Lower leg skin (tissue), 4 donors: ENCODE results near the gene ZBTB16. TPM values are rescaled to one million over a fixed set of nuclear protein-coding genes. Genes with fewer than 3 reads are reported as not detected.

Source experiments
- DNase-seq, 2 donors: peaks; one replicate each; pipeline ENCODE4 v3.0.0-alpha.2; 2019; ENCODE audit warnings: low spot score in 2 of 2
- H3K4me3 ChIP-seq: fragments of 200-600 bp; sonication (generic); 2 replicates; pipeline ENCODE4 v1.5.1; 2017; ENCODE audit warnings: mild to moderate bottlenecking, low read depth; ENCODE audit not compliant: poor library complexity, severe bottlenecking
- CTCF ChIP-seq, 3 donors: fragments of 450-650 bp; IDR thresholded peaks; one replicate each; pipeline ENCODE4 v1.5.1; 2016; ENCODE audit warnings: antibody characterized with exemption in 3 of 3, mild to moderate bottlenecking in 3 of 3, moderate library complexity in 2 of 3
- POLR2A ChIP-seq, 2 donors: fragments of 450-650 bp; IDR thresholded peaks; one replicate each; pipeline ENCODE4 v1.6.1; 2016 to 2017; ENCODE audit warnings: antibody characterized with exemption in 2 of 2, mild to moderate bottlenecking in 1 of 2, moderate library complexity in 1 of 2
- whole genome bisulfite sequencing, 2 donors: methylation state at CpG; one replicate each; pipeline ENCODE4 v1.1.5; 2018; 5-methylcytosine and 5-hydroxymethylcytosine counted together
- intact Hi-C: fragments of 100-400 bp; cut with DNase I; formaldehyde crosslinking; loops from one replicate; pipeline ENCODE4 v1.15.0; 2023; ENCODE audit warnings: low total_unique reads
- total RNA-seq, 4 donors: library from RNA; depleted of rRNA; stranded (reverse); fragments of >200 nt; gene quantifications; one replicate each; pipeline ENCODE4 v1.1.0, GENCODE V29; 2016

The ZBTB16 gene
- total RNA-seq, 4 donors from 2014 or later = 167 to 369 (median 233) TPM

- no peak overlapping the region for H3K4me3 ChIP-seq
- intact Hi-C loops = no loop called here
- WGBS, 2 donors = 54 to 59% methylated on average over 6 of the region's 6 CpGs
- TF ChIP-seq CTCF (IDR thresholded peaks at IDR 0.05) (no peak), POLR2A (IDR thresholded peaks at IDR 0.05) (no peak)
- DNase-seq = no peak
Observed at GRCh38 chr11:114130115-114130576, 70.6 kb downstream of the ZBTB16 start.

- H3K4me3 ChIP-seq = no peak overlapping the region
- no peak for TF ChIP-seq CTCF (IDR thresholded peaks at IDR 0.05)
- no peak for TF ChIP-seq POLR2A (IDR thresholded peaks at IDR 0.05)
- no peak for DNase-seq
- 80 to 81% methylated on average over 7 of the region's 7 CpGs for WGBS, 2 donors
- intact Hi-C loops = no loop called here
Observed at GRCh38 chr11:114130629-114131277, 71.2 kb downstream of the ZBTB16 start.

- no peak overlapping the region for H3K4me3 ChIP-seq
- intact Hi-C loops = no loop called here
- WGBS, 2 donors = 53 to 66% methylated on average over 8 of the region's 8 CpGs
- DNase-seq = no peak
- TF ChIP-seq POLR2A (IDR thresholded peaks at IDR 0.05) = no peak
- TF ChIP-seq CTCF (IDR thresholded peaks at IDR 0.05) = no peak
Observed at GRCh38 chr11:114131461-114131864, 72.0 kb downstream of the ZBTB16 start.

- intact Hi-C loops = no loop called here
- 66 to 73% methylated on average over 9 of the region's 9 CpGs for WGBS, 2 donors
- no peak overlapping the region for H3K4me3 ChIP-seq
- no peak for DNase-seq
- TF ChIP-seq POLR2A (IDR thresholded peaks at IDR 0.05) (no peak), CTCF (IDR thresholded peaks at IDR 0.05) (no peak)
Observed at GRCh38 chr11:114132417-114132816, 72.9 kb downstream of the ZBTB16 start.

- H3K4me3 ChIP-seq = no peak overlapping the region
- WGBS, 2 donors = 67 to 71% methylated on average over 6 of the region's 6 CpGs
- peak in 1 of 2 donors; percentile 87 for DNase-seq
- no peak for TF ChIP-seq POLR2A (IDR thresholded peaks at IDR 0.05)
- no peak for TF ChIP-seq CTCF (IDR thresholded peaks at IDR 0.05)
- intact Hi-C loops = no loop called here
Observed at GRCh38 chr11:114132944-114133394, 73.5 kb downstream of the ZBTB16 start.
